SH-SY5Y (cell line): ENCODE data around the gene HOXD9.

Experiments
- GATA2 ChIP-seq: IDR thresholded peaks from 2 replicates; pipeline ENCODE4 v1.6.1; 2011; ENCODE audit warnings: mild to moderate bottlenecking, low read depth, low read length
- GATA3 ChIP-seq: IDR thresholded peaks from 2 replicates; pipeline ENCODE4 v1.6.1; 2011; ENCODE audit warnings: low read depth, mild to moderate bottlenecking, low read length, moderate library complexity

The HOXD9 gene

GRCh38 chr2:176082525-176082823, 40.0 kb upstream of the HOXD9 start:
- TF ChIP-seq GATA3 (no peak), GATA2 (no peak)

DNA sequence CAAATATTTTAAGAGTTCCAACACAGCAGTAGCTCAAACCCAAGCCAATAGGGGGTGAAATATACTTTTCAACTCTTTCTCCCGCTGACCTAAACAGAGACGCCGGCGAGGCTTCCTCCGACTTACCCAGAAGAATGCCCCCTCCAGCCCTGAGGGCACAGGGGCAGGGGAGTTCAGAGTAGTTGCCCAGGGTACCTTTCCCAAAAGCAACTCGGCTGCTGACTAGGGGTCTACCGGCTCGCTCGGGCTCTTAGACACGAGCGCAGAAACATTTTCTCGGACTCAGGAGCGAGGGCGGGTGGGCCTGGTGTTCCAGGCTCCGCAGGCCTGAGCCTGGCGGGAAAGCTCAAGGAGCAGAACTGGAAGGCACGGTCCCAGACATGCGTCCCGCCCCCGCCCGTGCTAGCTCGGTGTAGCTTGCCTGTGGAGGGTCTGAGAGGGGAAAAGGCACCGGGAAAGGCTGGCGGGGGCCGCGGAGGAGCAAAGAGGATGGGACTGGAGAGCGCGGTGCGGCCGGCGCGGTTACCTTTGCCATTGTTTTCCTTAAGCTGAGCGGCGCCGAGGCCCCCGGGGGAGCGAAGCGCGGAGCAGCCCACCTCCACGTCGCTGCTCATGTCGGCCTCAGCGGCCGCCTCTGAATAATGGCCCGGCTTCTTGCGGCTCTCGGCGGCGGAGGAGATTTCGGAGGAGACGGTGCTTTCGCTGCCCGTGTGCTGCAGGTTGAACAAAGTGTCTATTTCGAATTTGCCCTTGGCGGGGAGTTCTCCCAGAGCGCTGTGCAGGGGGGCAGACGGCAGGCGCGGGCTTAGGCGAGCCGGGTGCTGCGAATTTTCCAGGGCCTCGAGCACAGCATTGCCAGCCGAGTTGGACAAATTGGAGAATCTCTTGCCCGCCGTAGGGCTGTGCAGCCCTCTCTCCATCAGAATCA, 39.4 kb upstream of the HOXD9 start:
- TF ChIP-seq GATA3 (no peak), GATA2 (no peak)

DNA sequence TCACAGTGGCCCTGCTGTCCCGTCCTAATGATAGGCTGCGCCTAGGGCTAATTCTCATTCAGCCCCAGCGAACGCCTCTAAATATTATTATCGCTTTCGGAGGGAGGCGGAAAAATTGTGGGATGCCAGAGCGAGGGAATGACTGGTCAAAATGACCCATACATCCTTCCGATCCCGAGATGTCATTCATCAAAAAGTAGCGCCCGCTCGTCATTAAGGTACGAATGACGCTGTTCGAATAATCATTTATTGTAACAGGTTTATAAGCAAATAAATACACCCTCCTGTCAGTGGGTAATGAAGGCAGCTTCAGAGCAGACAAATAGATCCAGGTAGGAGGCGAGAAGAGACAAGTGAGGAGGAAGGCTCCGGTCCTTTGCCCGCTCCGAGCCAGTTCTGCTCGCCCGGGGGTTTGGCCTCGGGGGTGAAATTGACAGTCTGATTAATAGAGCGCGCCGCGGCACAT, 38.7 kb upstream of the HOXD9 start, which contains the start of gene EVX2:
Gene EVX2 (minus strand): TSS at position 167 of the 466 bp plus-strand sequence. CDS start 186 bp downstream, outside the sequence.
- no peak for TF ChIP-seq GATA2
- no peak for TF ChIP-seq GATA3

DNA sequence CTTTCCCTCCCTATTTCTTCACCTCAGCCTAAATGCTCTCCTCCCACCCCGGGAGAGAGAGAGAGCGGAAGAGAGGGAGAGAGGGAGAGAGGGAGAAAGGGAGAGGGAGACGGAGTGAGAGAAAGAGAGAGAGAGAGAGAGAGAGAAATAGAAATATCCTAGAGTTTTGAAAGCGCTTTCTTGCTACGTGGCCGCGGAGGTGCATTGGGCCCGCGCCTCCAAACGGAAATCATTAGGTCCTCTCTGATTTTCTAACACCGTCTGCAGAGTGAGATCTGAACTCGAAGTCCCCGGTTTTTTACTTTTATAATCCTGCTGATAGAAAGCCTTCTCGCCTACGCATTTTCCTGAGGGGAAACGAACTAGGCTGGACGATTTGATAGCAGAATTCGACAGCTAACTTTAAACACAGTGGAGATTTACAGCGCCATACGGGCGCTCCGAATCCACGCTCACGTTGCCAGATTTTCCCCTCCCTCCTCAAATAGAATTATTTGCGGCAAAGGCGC, 37.9 kb upstream of the HOXD9 start:
- TF ChIP-seq GATA3 (no peak), GATA2 (no peak)

GRCh38 chr2:176085120-176085788, 37.3 kb upstream of the HOXD9 start:
- TF ChIP-seq GATA2 (no peak), GATA3 (no peak)

DNA sequence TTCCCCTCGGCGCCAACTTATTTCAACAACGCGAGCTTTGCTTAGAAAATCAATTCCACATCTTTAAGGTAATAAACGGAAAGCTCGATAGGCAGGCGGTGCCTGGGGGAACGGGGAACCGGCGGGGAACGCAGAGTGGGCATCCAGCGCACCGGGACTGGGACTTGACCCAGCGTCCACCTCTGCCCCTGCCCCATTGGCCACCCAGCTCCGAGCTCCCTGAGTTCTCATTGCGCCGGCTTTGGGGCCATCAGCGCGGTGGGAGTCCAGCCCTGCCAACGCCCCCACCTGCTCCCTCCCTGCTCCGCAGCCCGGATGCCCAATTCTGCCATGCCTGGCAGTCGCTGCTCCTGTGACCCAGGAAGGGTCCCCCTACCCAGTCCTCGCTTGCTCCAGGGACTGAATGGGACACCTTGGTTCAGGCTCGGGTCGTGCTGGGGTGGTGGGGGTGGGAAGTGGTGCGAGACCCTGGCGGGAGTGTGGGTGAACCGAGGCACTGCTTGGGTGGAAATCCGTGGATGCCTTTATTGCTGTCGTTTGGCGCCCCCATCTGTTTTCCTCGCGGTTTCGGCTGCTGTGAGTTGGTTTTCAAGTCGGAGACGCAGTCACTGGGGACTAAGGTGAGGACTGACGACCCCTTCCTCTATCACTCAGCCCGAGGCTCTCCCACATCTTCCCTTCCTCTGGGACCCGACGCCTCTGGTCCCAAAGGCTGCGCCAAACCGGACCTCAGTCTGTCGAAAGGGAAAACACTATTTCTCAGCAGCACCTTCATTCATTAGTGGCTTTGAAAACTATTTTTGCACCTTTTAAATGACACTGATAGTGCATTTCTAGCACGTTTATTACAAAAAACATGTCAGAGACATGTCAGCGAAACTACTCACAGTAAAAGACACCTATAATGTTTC, 36.4 kb upstream of the HOXD9 start:
- no peak for TF ChIP-seq GATA3

DNA sequence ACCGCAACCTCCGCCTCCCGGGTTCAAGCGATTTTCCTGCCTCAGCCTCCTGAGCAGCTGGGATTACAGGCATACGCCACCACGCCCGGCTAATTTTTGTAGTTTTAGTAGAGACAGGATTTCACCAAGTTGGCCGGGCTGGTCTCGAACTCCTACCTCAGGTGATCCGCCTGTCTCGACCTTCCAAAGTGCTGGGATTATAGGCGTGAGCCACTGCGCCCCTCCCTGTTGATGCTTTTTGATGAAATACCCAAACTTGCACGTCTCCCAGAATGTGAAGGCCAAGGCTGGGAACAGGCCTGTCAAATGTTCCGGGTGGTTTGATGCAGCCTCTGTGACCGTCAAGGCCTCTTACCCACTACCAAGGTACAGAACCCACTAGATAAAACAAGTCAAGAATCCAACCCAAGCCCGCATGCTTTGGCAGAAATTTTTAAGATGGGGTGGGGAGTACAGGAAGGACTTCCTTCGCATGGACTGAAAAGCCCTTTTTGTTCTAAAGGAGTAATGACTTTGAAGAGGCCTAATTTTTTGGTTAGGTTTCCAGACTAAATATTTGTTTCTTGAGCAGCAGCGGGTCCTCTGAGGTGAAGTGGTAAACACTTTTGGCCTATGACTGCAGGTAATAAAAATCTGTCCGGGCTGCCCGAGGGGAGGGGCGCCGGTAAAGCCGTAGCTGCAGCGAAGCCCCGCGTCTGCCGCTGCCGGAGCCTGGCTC, 35.0 kb upstream of the HOXD9 start:
- TF ChIP-seq GATA3 (no peak), GATA2 (no peak)

DNA sequence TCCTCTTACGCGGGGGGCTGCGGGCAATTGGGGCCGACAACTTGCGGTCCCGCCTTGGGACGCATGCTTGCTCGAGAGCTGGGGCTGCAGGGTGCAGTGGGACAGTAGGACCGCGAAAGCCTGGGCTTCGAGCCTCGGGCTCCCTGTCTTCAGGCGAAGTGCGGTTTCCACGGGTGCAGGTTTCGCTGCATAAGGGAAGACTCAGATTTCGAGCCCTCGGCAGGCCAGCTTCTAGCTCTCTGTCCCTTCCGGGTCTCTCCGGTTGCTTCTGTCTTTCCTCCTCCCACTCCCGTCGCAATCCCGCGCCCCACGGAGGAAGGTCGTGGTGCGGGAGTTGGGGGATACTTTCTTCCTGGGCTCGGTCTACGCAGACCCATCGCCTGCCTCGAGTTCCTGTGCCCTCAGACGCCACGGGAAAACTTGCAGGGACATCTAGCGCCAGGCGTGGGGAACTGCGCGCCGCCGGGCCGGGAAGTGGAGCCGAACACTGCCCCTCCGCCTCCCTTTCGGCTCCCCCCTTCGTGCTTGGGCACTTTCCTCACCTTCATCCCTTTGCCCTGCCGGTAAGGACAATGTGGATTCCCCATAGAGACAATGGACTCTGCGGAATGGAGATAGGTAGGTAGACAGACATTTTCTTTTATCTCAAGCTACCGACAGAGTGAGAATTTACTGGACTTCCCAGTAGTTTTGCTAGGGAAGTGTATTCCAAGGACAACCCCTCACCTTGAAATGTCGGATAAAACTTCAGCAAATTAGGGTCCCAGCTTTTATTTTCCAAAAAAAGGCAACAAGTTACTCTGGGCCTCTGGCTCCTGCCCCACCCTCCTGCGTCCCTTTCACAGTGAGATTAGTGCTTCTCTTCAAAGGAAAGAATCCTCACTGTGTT, 34.2 kb upstream of the HOXD9 start:
- no peak for TF ChIP-seq GATA2
- TF ChIP-seq GATA3: no peak

DNA sequence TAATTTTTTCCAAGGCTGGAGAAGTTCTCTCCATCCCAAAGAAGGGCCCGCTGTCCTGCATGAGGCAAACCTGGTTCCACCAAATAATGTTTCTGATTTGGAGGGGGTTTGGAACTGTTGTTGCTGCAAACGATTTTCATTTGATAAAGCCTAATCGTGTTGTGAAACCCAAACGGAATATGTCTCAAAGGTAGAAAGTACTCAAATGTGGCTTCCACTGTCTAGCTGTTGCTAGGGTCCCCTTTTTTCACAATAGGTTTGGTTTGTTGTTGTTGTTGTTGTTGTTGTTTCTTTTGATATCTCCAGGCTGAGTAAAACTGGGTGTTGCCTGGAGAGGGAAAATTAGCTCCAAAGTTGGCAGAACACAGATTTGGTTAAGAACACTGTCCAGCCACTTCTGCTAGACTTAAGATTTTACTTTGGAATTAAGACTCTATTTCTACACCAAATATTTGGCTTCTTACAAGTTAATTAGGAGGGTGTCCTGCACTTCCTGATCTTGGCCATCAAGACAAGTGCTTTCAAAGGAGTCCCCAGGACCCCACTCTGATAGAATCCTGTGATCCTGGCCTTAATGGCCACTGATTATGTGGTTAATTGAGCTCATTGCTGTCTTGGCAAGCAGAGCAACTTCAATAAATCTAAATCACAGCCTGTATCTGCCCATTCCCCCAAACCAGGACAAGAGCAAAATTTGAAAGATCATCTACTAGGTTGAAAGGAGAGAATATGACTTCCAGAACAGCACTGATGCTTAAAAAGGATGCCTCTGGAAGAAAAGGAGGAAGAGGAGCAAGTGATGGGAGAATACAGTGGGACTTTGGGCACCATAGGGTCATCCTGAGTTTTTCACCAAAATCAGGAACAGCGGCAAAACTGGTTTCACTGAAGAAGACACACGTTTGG, 33.3 kb upstream of the HOXD9 start:
- TF ChIP-seq GATA3 (no peak), GATA2 (no peak)

- no peak for TF ChIP-seq GATA3
- no peak for TF ChIP-seq GATA2
Measured at GRCh38 chr2:176089843-176090395, 32.6 kb upstream of the HOXD9 start.

GRCh38 chr2:176090862-176091261, 31.7 kb upstream of the HOXD9 start:
- TF ChIP-seq GATA3: no peak
- no peak for TF ChIP-seq GATA2
